MCF 10A (cell line): ENCODE data around the gene WWOX. TPM values are rescaled to one million over a fixed set of nuclear protein-coding genes. Genes with fewer than 3 reads are reported as not detected.

Source experiments
- BruUV-seq: library from RNA; stranded (reverse); fragments of 400-500 nt; replicated peaks from 2 replicates; lab custom pipeline; 2021; lab: Mats Ljungman, UMichigan
- CTCF ChIA-PET: fragments of 300-600 bp; sonication (Branson Sonifier 250); formaldehyde crosslinking; extraction: SDS; loops from one replicate; lab custom pipeline; 2021; ENCODE audit warnings: antibody characterized with exemption, inconsistent platforms; lab: Yijun Ruan, JAX
- POLR2A ChIA-PET: fragments of 300-600, 350-650 bp; sonication (Branson Sonifier 250); formaldehyde crosslinking; extraction: SDS; loops from one replicate; lab custom pipeline; 2020; ENCODE audit warnings: antibody characterized with exemption, inconsistent platforms; lab: Yijun Ruan, JAX
- DNase-seq: peaks from one replicate; pipeline ENCODE4 v3.0.0-alpha.2; 2018; ENCODE audit not compliant: unreplicated experiment
- H3K27ac Mint-ChIP-seq: one replicate; pipeline ENCODE4 v1.8.0; 2022; ENCODE audit warnings: mild to moderate bottlenecking, low read depth, mixed read lengths; ENCODE audit not compliant: unreplicated experiment
- H3K27me3 Mint-ChIP-seq: one replicate; pipeline ENCODE4 v1.8.0; 2022; ENCODE audit warnings: mixed read lengths; ENCODE audit not compliant: insufficient read depth, unreplicated experiment
- H3K36me3 Mint-ChIP-seq: one replicate; pipeline ENCODE4 v1.8.0; 2022; ENCODE audit warnings: mild to moderate bottlenecking, moderate library complexity, mixed read lengths; ENCODE audit not compliant: insufficient read depth, unreplicated experiment
- H3K4me1 Mint-ChIP-seq: one replicate; pipeline ENCODE4 v1.8.0; 2022; ENCODE audit warnings: mixed read lengths; ENCODE audit not compliant: insufficient read depth, unreplicated experiment
- H3K4me3 Mint-ChIP-seq: one replicate; pipeline ENCODE4 v1.8.0; 2022; ENCODE audit warnings: mild to moderate bottlenecking, moderate library complexity, mixed read lengths; ENCODE audit not compliant: unreplicated experiment
- H3K9me3 Mint-ChIP-seq: one replicate; pipeline ENCODE4 v1.8.0; 2022; ENCODE audit warnings: mixed read lengths; ENCODE audit not compliant: unreplicated experiment
- intact Hi-C: fragments of 100-400 bp; cut with micrococcal nuclease; formaldehyde crosslinking; loops from 2 replicates; pipeline ENCODE4 v1.14.1; 2022
- total RNA-seq: library from RNA; stranded (reverse); gene quantifications from 2 replicates; pipeline ENCODE4 v1.2.3, GENCODE V29; 2022
- TF ChIP-seq, protein P1 (sequence below): fragments of 200-600 bp; IDR thresholded peaks from one replicate; pipeline ENCODE4 v1.8.0; 2022; ENCODE audit warnings: antibody characterized with exemption, mild to moderate bottlenecking; ENCODE audit not compliant: unreplicated experiment

The WWOX gene
- total RNA-seq, 1 experiment from 2014 or later, result 18.1 TPM

DNA sequence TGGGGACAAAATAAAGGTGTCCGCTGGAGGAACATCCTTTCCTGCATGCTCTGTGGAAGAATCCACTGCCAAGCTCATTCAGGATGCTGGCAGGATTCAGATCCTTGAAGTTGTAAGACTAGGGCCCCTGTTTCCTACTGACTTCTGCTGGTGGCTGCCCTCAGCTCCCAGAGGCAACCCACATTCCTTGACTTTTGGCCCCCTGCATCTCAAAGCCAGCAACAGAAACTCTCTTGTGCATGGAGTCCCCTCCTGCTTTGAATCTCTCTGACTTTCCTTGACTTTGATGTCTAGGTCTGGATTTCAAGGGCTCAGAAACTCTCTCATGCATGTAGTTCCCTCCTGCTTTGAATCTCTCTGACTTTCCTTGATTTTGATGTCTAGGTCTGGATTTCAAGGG is 461.5 kb downstream of the WWOX start:
- intact Hi-C loops, result no loop called here
- no peaks in the 10 kb centered on the region for H3K27me3 Mint-ChIP-seq
- BruUV-seq, result no TSS peak

DNA sequence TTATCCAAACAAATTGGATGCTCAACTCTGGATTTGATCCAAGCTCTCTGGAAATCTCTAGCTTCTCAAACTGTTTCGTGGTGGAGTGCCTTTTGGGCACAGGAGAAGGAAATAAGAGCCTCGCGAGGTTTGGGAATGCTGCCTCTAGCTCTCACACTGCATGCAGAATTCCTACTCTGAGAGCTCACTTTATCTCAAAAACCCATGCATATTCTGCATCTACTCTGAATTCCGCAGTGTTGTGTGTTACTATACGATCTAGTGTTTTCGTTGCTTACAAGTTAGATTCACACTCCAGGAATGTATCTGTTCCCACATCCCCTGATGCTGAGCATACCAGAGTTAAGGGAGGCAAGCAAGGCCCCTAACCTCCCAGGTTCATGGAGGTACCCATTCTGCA is 462.7 kb downstream of the WWOX start:
- intact Hi-C loops, result no loop called here
- no peak overlapping the region for H3K4me3 Mint-ChIP-seq
- H3K4me1 Mint-ChIP-seq, result peaks cover 16% of the 10 kb centered on the region
- no peaks in the 10 kb centered on the region for H3K36me3 Mint-ChIP-seq
- no peak overlapping the region for H3K27ac Mint-ChIP-seq
- TF ChIP-seq, protein P1, sequence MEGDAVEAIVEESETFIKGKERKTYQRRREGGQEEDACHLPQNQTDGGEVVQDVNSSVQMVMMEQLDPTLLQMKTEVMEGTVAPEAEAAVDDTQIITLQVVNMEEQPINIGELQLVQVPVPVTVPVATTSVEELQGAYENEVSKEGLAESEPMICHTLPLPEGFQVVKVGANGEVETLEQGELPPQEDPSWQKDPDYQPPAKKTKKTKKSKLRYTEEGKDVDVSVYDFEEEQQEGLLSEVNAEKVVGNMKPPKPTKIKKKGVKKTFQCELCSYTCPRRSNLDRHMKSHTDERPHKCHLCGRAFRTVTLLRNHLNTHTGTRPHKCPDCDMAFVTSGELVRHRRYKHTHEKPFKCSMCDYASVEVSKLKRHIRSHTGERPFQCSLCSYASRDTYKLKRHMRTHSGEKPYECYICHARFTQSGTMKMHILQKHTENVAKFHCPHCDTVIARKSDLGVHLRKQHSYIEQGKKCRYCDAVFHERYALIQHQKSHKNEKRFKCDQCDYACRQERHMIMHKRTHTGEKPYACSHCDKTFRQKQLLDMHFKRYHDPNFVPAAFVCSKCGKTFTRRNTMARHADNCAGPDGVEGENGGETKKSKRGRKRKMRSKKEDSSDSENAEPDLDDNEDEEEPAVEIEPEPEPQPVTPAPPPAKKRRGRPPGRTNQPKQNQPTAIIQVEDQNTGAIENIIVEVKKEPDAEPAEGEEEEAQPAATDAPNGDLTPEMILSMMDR, result no peak
- no TSS peak for BruUV-seq
- no peaks in the 10 kb centered on the region for H3K9me3 Mint-ChIP-seq
- POLR2A ChIA-PET, result interaction anchor here (1.3 to 2.8 kb wide), 2 partner anchors 122 to 217 kb away, joined by 3 to 10 read pairs; no protein-coding TSS in a partner anchor
- DNase-seq, result no peak
- no peaks in the 10 kb centered on the region for H3K27me3 Mint-ChIP-seq
- CTCF ChIA-PET, result interaction anchor here (1.1 kb wide), 1 partner anchor 47 kb away, joined by 4 read pairs; no protein-coding TSS in a partner anchor

More for the DNA sequence above, 461.5 kb downstream of the WWOX start:
- CTCF ChIA-PET, result no interaction called here
- Mint-ChIP-seq H3K4me3 (no peak overlapping the region), H3K4me1 (peaks cover 16% of the 10 kb centered on the region), H3K27ac (no peak overlapping the region), H3K9me3 (no peaks in the 10 kb centered on the region), H3K36me3 (no peaks in the 10 kb centered on the region)
- POLR2A ChIA-PET, result no interaction called here
- no peak for DNase-seq
- TF ChIP-seq, protein P1, result no peak

DNA sequence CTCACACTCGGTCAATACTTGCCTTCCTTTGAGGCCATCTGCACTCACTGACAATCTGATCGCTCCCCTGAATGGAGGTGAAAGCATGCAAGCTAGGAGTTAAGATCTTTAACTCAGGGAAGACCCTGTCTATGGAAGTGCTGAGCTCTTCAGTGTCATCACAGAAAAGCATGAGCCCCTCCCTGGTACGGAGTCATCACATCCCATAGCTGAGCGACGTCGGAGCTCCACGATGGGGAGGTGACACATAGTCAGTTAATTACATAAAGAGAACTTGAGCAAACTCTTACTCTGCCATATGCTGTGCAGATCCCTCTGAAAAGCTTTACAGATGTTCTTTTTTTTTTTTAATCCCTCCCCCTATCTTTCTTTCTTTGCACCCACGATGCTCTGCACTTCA is 463.2 kb downstream of the WWOX start:
- Mint-ChIP-seq H3K27ac (no peak overlapping the region), H3K36me3 (no peaks in the 10 kb centered on the region), H3K4me1 (peaks cover 16% of the 10 kb centered on the region), H3K27me3 (no peaks in the 10 kb centered on the region), H3K9me3 (no peaks in the 10 kb centered on the region), H3K4me3 (no peak overlapping the region)
- intact Hi-C loops, result no loop called here
- ChIA-PET CTCF (interaction anchor here (0.9 to 1.1 kb wide), 2 partner anchors 47 to 328 kb away, joined by 4 read pairs; no protein-coding TSS in a partner anchor), POLR2A (interaction anchor here (0.6 to 2.8 kb wide), 4 partner anchors 122 to 1713 kb away, joined by 3 to 10 read pairs (median 3); no protein-coding TSS in a partner anchor)
- no TSS peak for BruUV-seq
- no peak for DNase-seq
- TF ChIP-seq, protein P1, result no peak

DNA sequence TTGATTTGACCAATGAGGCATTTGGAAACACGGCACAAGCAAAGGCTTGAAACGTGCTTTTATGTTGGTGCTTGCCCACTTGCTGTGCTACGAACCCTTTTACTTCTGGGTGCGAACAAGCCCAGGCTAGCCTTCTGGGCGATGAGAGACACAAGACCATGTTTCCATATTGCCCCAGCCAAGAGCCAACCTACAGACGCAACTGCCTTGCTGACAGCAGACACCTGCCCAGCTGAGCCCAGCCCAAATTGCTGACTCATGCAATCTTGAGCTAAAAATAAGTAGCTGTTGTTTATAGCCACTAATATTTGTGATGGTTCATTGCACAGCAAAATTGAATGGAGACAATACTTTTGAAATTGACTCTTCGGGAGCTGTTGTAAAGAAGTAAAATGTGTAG is 464.5 kb downstream of the WWOX start:
- DNase-seq, result peak; percentile 57
- no peak overlapping the region for H3K4me3 Mint-ChIP-seq
- CTCF ChIA-PET, result interaction anchor here (0.9 kb wide), 1 partner anchor 986 kb away, joined by 3 read pairs; no protein-coding TSS in a partner anchor
- no peaks in the 10 kb centered on the region for H3K36me3 Mint-ChIP-seq
- H3K27me3 Mint-ChIP-seq, result no peaks in the 10 kb centered on the region
- POLR2A ChIA-PET, result interaction anchor here (0.5 to 2.8 kb wide), 4 partner anchors 12 to 1350 kb away, joined by 3 to 10 read pairs (median 3); no protein-coding TSS in a partner anchor
- H3K9me3 Mint-ChIP-seq, result no peaks in the 10 kb centered on the region
- peaks cover 16% of the 10 kb centered on the region for H3K4me1 Mint-ChIP-seq
- no TSS peak for BruUV-seq
- intact Hi-C loops, result no loop called here
- peak overlapping the region; percentile 49 for H3K27ac Mint-ChIP-seq
- TF ChIP-seq, protein P1, result no peak
